Activated T-helper 17 cell treated with anti-CD3 and anti-CD28 coated beads, Interleukin-2, amount 50 U/mL, for 72 hours (primary cell): ENCODE results near the gene PDE1A. TPM values are rescaled to one million over a fixed set of nuclear protein-coding genes. Genes with fewer than 3 reads are reported as not detected.

Experiments used
- ATAC-seq: fragments of 150-1000 bp; cut with Tn5 transposase; replicated peaks from 2 replicates; pipeline ENCODE4 v1.10.0; 2021; ENCODE audit warnings: mild to moderate bottlenecking, moderate library complexity
- H3K27ac Mint-ChIP-seq: one replicate; pipeline ENCODE4 v1.8.0; 2022; ENCODE audit warnings: mixed read lengths
- H3K27me3 Mint-ChIP-seq: one replicate; pipeline ENCODE4 v1.8.0; 2022; ENCODE audit warnings: mixed read lengths
- H3K36me3 Mint-ChIP-seq: one replicate; pipeline ENCODE4 v1.8.0; 2022; ENCODE audit warnings: low read depth, mild to moderate bottlenecking, mixed read lengths
- H3K4me1 Mint-ChIP-seq: one replicate; pipeline ENCODE4 v1.8.0; 2022; ENCODE audit warnings: mixed read lengths
- H3K4me3 Mint-ChIP-seq: one replicate; pipeline ENCODE4 v1.8.0; 2022; ENCODE audit warnings: mild to moderate bottlenecking, mixed read lengths
- H3K9me3 Mint-ChIP-seq: one replicate; pipeline ENCODE4 v1.8.0; 2022; ENCODE audit warnings: mixed read lengths
- total RNA-seq, 2 donors: library from RNA; stranded (reverse); gene quantifications; one replicate each; pipeline ENCODE4 v1.2.3, GENCODE V29; 2022

The PDE1A gene
- total RNA-seq, 2 donors from 2014 or later, result not detected

DNA sequence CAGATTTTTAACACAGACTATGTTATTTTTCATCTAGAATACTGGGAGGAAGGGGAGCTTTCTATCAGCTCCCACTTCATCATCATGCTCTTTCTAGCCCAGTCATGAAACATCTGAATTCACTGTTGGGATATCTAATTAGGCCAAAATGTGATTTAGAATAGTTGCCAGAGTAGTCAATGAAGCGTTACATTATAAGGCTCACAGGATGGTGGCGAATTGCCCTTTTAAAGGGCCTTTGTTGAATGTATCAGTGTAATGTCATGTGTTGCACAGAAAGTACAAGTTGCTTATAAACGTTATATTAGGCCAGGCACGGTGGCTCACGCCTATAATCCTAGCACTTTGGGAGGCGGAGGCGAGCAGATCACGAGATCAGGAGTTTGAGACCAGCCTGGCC lies 45.6 kb downstream of the PDE1A start:
- ATAC-seq, result no peak
- Mint-ChIP-seq H3K27ac (no peak overlapping the region), H3K4me1 (no peaks in the 10 kb centered on the region), H3K4me3 (no peak overlapping the region), H3K27me3 (no peaks in the 10 kb centered on the region), H3K36me3 (no peaks in the 10 kb centered on the region), H3K9me3 (peaks cover 12% of the 10 kb centered on the region)

DNA sequence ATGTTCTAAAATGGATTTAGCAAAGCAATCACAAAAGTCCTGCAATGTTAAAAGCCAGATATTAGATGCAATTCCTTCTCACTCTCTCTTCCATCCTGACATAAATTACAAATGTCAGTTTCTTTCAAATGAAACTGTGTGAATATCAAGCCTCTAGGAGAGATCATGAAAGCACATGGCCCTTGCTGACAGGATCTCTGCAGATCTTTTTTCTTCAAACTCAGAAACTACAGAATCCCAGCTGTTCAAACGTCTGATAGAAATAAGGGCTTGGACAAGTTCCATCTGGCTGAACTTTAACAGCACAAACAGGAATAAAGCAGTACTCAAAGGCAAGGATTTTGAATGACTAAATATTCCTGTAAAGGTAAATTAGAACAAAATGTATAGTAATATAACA lies 47.6 kb downstream of the PDE1A start:
- Mint-ChIP-seq H3K27me3 (no peaks in the 10 kb centered on the region), H3K36me3 (no peaks in the 10 kb centered on the region), H3K9me3 (peaks cover 8% of the 10 kb centered on the region), H3K4me3 (no peak overlapping the region), H3K4me1 (no peaks in the 10 kb centered on the region), H3K27ac (no peak overlapping the region)
- no peak for ATAC-seq

DNA sequence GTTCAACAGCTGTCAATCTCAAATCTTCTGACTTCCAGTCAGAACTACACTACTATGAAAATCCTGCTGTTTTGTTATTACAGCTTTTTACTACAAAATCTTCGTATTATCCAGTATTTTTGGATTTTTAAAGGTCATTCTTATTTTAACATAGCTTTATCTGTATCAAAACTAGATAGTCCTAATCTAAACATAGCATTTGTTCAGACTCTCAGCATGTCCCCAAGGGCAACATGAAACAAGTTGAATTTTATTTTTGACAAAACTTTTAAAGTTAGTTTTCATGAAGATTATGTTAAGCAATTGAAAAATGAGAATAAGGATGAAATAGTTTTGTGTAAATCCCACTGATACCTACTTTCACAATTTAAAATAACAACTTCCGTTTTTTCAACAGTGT lies 48.1 kb downstream of the PDE1A start:
- no peaks in the 10 kb centered on the region for H3K27me3 Mint-ChIP-seq
- H3K9me3 Mint-ChIP-seq, result peaks cover 8% of the 10 kb centered on the region
- H3K4me1 Mint-ChIP-seq, result no peaks in the 10 kb centered on the region
- no peaks in the 10 kb centered on the region for H3K36me3 Mint-ChIP-seq
- no peak for ATAC-seq
- H3K27ac Mint-ChIP-seq, result no peak overlapping the region
- no peak overlapping the region for H3K4me3 Mint-ChIP-seq

DNA sequence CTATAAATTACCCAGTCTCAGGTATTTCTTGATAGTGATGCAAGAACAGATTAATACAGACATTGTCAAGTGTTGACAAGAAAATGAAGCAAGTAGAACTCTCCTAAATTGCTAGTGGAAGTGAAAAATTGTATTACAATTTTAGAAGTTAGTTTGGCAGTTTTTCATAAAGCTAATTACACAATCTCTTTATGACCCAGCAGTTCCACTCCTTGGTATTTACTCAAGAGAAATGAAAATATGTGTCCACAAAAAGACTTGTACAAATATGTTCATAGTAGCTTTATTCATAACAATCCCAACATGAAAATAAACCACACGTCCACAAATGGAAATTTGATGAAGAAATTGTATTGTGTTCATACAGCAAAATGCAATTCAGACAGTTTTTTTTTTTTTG lies 49.4 kb downstream of the PDE1A start:
- no peak for ATAC-seq
- no peaks in the 10 kb centered on the region for H3K27me3 Mint-ChIP-seq
- no peaks in the 10 kb centered on the region for H3K36me3 Mint-ChIP-seq
- peaks cover 13% of the 10 kb centered on the region for H3K9me3 Mint-ChIP-seq
- no peak overlapping the region for H3K4me3 Mint-ChIP-seq
- no peaks in the 10 kb centered on the region for H3K4me1 Mint-ChIP-seq
- no peak overlapping the region for H3K27ac Mint-ChIP-seq

DNA sequence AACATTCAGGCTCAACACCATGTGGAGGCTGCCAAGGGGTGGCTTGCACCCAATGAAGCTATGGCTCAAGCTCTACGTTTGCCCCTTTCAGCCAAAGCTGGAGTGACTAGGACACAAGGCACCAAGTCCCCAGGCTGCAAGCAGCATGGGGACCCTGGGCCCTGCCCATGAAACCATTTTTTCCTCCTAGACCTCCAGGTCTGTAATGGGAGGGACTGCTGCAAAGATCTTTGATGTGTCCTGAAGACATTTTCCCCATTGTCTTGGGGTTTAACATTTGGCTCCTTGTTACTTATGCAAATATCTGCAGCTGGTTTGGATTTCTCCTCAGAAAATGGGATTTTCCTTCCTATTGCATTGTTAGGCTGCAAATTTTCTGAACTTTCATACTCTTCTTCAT lies 51.0 kb downstream of the PDE1A start:
- Mint-ChIP-seq H3K4me1 (no peaks in the 10 kb centered on the region), H3K27me3 (no peaks in the 10 kb centered on the region), H3K9me3 (peaks cover 13% of the 10 kb centered on the region), H3K27ac (no peak overlapping the region), H3K4me3 (no peak overlapping the region), H3K36me3 (no peaks in the 10 kb centered on the region)
- no peak for ATAC-seq

DNA sequence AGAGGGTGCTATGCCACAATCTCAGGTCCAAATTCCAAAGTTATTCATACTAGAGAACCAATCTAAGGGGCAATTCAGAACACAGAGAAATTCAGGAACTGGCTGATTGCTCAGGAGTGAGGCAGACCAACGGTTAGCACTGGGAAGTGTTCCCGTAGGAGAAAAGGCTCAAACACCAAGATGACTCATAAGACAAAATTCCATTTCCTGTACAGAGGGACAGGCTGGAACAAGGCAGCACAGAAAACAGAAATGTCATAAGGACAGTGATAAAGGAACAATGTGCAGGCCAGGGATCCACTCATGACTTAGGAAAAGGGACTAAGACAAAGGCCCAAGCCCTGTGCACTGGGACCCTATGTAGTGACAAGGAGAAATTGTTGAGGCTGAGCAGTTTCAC lies 54.2 kb downstream of the PDE1A start:
- no peak overlapping the region for H3K27ac Mint-ChIP-seq
- no peaks in the 10 kb centered on the region for H3K27me3 Mint-ChIP-seq
- H3K4me3 Mint-ChIP-seq, result no peak overlapping the region
- H3K36me3 Mint-ChIP-seq, result no peaks in the 10 kb centered on the region
- no peak for ATAC-seq
- no peaks in the 10 kb centered on the region for H3K4me1 Mint-ChIP-seq
- peaks cover 13% of the 10 kb centered on the region for H3K9me3 Mint-ChIP-seq

DNA sequence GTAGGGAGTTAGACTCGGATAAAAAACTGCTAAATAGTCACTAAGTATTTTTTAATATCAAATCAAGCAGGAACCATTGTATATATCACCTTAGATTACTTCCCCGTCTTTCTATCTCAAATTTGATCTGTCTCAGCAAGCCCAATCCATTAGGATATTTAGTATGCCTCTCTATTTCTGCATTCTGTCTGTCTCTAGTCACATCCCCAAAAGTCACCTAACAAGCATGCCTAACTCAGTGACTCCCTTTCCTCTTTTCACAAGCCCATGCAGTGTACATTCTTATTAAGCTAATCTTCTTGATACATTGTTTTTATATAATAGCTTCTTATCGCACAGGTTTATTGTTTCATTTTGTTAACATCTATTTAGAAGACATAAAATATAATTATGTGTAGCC lies 57.8 kb downstream of the PDE1A start:
- Mint-ChIP-seq H3K36me3 (no peaks in the 10 kb centered on the region), H3K4me3 (no peak overlapping the region), H3K27me3 (no peaks in the 10 kb centered on the region), H3K9me3 (peaks cover 6% of the 10 kb centered on the region), H3K4me1 (no peaks in the 10 kb centered on the region), H3K27ac (no peak overlapping the region)
- ATAC-seq, result no peak

DNA sequence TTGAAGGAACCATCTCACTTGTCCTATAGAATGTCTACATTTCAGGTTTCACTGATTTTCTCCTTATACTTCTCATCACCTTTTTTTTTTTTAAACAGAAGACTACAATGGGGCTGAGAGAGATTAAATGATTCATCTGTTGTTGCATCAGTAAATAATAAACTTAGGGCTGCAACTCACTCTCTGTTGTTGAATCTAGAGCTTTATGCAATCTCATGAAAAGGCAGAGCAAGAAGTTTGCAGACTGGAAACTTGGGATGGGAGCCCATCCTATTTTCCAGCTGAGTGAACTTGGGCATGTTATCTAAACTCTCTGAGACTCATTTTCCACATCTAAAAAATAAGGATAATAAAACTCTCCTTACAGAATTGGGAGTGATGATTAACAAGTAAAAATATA lies 58.4 kb downstream of the PDE1A start:
- Mint-ChIP-seq H3K27ac (no peak overlapping the region), H3K9me3 (peaks cover 6% of the 10 kb centered on the region), H3K36me3 (no peaks in the 10 kb centered on the region), H3K4me1 (no peaks in the 10 kb centered on the region), H3K27me3 (no peaks in the 10 kb centered on the region), H3K4me3 (no peak overlapping the region)
- ATAC-seq, result no peak

DNA sequence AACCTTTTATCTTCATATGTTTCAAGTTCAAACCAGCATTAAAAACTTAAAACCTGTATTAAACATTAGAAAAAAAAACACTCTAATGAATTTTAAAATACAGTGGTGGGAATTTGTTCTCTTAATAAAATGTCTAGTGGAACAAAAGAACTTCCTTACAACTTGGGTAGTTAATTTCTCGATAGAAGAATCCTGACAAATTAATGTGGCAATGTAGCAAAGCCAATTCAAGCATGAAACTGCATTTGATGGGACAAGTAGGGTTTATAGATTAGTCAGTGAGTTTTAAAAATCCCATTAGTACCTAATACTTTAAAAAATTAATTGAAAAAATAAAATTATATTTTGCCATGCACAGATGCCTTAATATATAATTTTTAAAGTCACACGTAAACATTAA lies 59.4 kb downstream of the PDE1A start:
- ATAC-seq, result no peak
- Mint-ChIP-seq H3K9me3 (no peaks in the 10 kb centered on the region), H3K27me3 (no peaks in the 10 kb centered on the region), H3K27ac (no peak overlapping the region), H3K36me3 (no peaks in the 10 kb centered on the region), H3K4me1 (no peaks in the 10 kb centered on the region), H3K4me3 (no peak overlapping the region)

DNA sequence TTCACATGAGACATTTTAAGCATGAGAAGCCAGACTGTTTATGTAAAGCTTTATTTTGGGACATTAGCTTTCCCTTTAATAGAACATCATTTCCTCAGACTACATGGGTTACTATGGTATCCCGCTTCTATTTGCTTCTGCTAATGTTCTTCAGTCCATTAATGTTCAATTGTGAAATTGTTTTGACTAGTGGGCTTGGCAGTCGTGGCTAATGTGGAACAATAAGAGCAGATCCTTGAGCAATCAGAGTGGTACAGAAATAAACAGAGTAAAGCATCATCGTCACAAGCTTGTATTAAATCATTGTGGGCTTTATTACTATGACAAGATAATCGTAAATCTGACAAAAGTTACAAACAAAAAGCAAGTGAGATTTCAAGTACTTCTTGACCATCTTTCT lies 60.2 kb downstream of the PDE1A start:
- Mint-ChIP-seq H3K27me3 (no peaks in the 10 kb centered on the region), H3K9me3 (no peaks in the 10 kb centered on the region), H3K4me3 (no peak overlapping the region), H3K27ac (no peak overlapping the region), H3K36me3 (no peaks in the 10 kb centered on the region), H3K4me1 (no peaks in the 10 kb centered on the region)
- no peak for ATAC-seq

DNA sequence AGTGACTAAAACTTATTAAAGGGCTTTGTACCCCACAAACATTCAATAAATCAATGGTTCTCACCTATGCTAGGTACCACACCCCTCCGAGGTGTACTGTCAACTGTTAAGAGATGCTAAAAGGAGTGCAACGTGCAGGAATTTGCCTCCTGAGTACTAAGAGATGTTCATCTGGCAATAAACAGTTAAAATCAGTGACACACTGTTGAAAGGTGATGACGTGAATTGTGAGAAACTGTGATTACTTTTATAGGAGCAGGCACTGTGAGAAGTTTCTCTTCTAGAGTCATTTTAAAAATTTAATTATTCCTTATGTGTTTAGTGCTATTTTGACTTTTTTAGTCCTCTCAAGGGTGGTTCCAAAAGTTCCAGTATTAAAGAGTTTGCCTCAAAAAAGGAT lies 61.0 kb downstream of the PDE1A start:
- no peak for ATAC-seq
- Mint-ChIP-seq H3K9me3 (no peaks in the 10 kb centered on the region), H3K27ac (no peak overlapping the region), H3K27me3 (no peaks in the 10 kb centered on the region), H3K36me3 (no peaks in the 10 kb centered on the region), H3K4me1 (no peaks in the 10 kb centered on the region), H3K4me3 (no peak overlapping the region)

DNA sequence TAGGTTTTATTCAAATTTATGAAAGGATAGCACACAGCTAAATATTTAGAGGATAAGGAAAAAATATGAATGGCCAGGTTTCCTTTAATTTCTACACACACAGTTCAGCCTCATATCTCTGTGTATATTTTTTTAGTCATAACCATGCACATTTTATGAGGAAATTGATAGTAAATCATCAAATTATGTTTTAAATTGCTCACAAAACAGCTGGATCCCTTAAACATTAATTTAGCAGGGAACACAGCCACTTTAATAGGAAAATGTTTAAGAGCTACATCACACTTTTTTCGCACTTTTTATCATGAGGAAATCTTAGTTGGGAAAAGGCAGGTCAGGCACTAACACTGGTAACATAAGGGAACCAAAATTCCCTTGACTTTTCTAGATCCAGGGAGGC lies 65.4 kb downstream of the PDE1A start:
- H3K4me1 Mint-ChIP-seq, result no peaks in the 10 kb centered on the region
- no peaks in the 10 kb centered on the region for H3K9me3 Mint-ChIP-seq
- no peak overlapping the region for H3K4me3 Mint-ChIP-seq
- no peaks in the 10 kb centered on the region for H3K27me3 Mint-ChIP-seq
- no peak overlapping the region for H3K27ac Mint-ChIP-seq
- no peak for ATAC-seq
- no peaks in the 10 kb centered on the region for H3K36me3 Mint-ChIP-seq

DNA sequence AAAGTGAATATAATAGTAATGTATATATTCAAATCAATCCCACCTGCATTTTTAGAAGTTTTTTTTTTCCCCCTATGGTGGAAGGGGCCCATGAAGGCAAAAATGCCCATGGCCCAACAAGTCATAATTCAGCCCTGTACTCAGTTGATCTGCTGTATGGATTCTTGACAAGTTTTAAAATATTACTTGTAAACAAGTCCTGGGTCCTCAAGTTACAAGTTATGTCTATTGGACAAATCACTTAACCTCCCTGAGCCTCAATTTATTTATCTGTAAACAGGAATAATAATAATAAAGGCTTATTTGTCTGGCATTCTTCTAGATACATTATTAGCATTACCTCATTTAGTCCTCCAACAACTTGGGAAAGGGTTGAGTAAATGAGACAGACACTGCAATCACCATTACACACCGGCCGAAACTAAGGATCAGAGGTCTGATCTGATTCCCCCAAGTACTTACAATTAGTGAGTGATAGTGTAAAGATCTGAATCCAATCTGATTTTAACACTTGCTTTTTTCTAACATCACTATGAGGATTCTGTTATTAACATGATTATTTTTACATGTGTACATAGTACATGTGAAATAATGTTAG lies 66.1 kb downstream of the PDE1A start:
- no peaks in the 10 kb centered on the region for H3K36me3 Mint-ChIP-seq
- no peaks in the 10 kb centered on the region for H3K4me1 Mint-ChIP-seq
- no peaks in the 10 kb centered on the region for H3K9me3 Mint-ChIP-seq
- no peak overlapping the region for H3K27ac Mint-ChIP-seq
- no peak overlapping the region for H3K4me3 Mint-ChIP-seq
- no peaks in the 10 kb centered on the region for H3K27me3 Mint-ChIP-seq
- ATAC-seq, result no peak

DNA sequence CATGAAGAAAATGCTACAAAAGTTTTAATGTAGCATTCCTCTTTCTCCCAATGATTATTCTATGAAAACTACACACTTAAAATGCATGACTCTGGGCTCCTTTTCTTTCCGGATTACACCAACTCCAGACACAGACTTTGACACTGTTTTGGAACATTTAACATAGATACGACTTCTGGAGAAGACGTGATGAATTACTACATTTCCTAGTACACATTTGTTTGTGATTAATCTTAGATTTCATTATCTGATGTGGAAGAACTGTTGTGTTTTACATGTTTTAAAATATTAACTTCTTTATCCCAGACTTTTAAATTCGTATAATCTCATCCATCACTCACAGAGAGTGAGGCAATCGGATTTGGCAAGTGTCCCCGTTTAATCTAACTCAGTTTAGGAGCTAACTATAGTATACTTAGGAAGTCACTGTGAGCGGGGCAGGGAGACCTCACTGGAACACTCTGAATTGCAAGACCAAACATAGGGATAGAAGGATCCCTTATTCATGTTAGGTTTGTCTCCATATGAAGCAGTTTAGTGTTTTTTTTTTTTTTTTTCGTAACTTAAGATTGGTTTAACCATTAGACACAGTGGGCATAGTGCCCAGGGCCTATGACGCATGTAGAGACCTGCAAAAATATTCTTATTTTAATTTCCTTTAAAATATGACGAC lies 66.7 kb downstream of the PDE1A start:
- no peaks in the 10 kb centered on the region for H3K36me3 Mint-ChIP-seq
- H3K9me3 Mint-ChIP-seq, result no peaks in the 10 kb centered on the region
- no peak for ATAC-seq
- H3K4me1 Mint-ChIP-seq, result no peaks in the 10 kb centered on the region
- no peak overlapping the region for H3K4me3 Mint-ChIP-seq
- H3K27me3 Mint-ChIP-seq, result no peaks in the 10 kb centered on the region
- no peak overlapping the region for H3K27ac Mint-ChIP-seq

DNA sequence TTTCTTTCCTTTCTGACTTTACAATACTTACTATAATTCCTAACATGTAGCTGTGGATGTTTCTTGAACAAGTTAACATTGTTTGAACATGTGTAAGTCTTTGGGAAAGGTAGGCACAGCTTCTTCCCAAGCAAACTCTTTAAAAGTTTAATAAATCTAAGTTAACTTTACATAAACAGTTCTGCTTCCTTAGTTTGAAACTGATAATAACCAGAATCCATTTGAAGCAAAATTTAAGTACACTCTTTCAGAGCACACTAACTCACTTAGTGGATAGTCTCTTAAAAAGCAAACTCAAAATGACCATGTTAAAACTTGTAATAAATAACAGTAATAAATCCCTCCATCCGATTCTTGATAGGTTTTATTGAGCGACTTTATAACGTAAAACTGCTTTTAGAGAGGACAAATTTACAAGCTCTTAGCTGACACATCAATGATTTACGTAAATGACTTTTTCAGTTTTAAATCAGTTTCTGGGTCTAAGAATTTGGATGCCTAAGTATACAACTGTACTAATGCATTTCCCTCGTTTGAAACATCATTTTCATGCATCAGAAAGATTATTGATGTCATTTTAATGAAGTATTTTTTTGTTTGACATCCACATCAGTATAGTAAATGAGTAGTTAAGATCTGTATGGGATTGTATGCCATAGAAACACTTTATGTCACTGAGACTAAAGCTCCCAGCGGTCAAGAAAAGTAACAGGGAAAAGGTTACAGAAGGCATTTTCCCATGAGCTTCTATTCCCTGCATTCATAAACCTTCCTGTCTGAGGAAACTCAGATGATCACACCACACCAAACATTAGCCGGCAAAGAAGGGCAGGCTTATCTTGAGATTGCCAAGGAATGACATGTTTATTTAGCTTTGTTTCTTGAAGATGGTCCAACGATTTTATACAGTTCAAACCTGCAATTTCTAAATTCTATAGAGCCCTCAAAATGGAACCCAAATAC lies 67.5 kb downstream of the PDE1A start:
- Mint-ChIP-seq H3K27me3 (no peaks in the 10 kb centered on the region), H3K4me1 (no peaks in the 10 kb centered on the region), H3K4me3 (no peak overlapping the region), H3K27ac (no peak overlapping the region), H3K9me3 (no peaks in the 10 kb centered on the region), H3K36me3 (no peaks in the 10 kb centered on the region)
- ATAC-seq, result no peak
